Astrocyte of the cerebellum (primary cell): ENCODE measurements around the gene FCGR3A.
A peak's percentile ranks its signal among the peaks of the same experiment; 100 is the strongest.
"Not testable (repeated sequence)": the region's sequence is repeated elsewhere in the genome, so short reads cannot be mapped to it uniquely, and the experiment has no call there.

ENCODE experiments used
- DNase-seq: peaks from one replicate; pipeline ENCODE4 v3.0.0-alpha.2; 2011; ENCODE audit warnings: low read depth
- H3K4me3 ChIP-seq: 2 replicates; pipeline ENCODE4 v1.5.1; 2011; ENCODE audit warnings: mild to moderate bottlenecking, low read depth, low read length, moderate library complexity
- in situ Hi-C: cut with HindIII; loops from 2 replicates; pipeline ENCODE4 v1.10.0; 2017; ENCODE audit warnings: low sequenced_read_pairs
- TF ChIP-seq, protein P1 (sequence below): IDR thresholded peaks from 2 replicates; pipeline ENCODE4 v1.5.1; 2012; ENCODE audit warnings: low read length, low read depth, moderate library complexity, mild to moderate bottlenecking; ENCODE audit errors: missing control alignments

The FCGR3A gene

DNA sequence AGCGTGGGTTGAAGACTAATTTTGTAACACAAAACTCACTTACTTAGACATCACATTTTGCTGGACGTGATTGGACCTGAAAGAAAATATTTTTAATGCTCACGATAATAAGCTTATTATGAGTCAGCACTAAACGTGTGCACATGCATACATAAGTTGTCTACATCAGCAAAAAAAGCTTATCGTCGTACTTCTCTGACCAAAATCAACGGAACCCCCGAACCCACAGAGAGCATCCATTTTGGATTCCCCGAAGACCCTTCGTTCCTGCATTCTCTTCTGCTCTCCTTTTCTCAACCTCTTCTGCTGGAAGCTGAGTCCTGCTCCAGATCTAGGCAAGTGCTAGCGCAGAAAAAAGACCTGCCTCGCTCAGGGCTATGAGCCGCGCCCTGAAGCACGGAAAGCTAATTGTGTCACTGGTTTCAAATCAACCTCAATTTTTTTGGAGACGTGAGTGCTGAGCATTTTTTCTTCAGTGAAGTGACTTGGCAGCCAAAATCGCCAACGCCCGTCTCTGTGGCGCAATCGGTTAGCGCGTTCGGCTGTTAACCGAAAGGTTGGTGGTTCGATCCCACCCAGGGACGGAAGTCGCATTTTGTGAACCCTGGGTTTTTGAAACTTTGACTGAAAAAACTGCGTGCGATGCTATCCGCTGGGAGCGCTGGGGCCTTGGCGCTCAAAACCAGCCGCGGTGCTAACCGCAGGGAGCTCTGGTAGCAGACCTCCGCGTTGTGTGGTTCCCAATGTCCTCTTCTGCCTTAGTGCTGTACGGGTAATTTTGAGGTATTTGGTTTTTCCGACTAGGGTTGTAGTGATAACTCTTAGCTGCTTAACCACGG lies 9.7 kb downstream of the FCGR3A start:
- in situ Hi-C loops, DNase-seq: not testable (repeated sequence)
- H3K4me3 ChIP-seq, result peak overlapping the region; percentile 49

DNA sequence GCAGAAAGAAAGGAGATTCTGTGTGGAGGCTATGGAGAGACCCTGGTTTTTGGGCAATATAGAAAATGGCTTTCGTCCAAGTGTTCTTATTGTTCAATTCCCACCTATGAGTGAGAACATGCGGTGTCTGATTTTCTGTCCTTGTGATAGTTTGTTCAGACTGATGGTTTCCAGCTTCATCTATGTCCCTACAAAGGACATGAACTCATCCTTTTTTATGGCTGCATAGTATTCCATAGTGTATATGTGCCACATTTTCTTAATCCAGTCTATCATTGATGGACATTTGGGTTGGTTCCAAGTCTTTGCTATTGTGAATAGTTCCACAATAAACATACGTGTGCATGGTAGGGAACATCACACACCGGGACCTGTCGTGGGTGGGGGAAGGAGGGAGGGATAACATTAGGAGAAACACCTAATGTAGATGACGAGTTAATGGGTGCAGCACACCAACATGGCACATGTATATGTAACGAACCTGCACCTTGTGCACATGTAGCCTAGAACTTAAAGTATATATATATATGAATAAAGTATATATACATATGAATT lies 10.6 kb downstream of the FCGR3A start:
- H3K4me3 ChIP-seq, DNase-seq, in situ Hi-C loops: not testable (repeated sequence)

DNA sequence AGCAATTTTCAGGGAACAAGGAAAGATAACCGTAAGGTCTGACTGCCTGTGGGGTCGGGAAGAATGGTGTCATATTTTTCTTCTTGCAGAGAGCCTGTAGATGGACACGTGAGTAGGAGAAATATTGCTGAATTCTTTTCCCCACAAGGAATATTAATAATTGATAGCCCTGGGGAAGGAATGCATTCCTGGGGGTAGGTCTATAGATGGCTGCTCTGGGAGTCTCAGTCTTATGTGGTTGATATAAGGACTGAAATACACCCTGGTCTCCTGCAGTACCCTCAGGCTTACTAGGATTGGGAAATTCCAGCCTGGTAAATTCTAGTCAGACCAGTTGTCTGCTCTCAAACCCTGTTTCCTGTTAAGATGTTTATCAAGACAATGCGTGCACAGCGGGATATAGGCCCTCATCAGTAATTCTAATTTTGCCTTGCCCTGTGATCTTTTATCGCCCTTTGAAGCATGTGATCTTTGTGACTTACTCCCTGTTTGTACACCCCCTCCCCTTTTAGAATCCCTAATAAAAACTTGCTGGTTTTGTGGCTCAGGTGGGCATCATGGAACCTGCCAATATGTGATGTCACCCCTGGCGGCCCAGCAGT lies 12.4 kb downstream of the FCGR3A start:
- DNase-seq, H3K4me3 ChIP-seq, in situ Hi-C loops: not testable (repeated sequence)

DNA sequence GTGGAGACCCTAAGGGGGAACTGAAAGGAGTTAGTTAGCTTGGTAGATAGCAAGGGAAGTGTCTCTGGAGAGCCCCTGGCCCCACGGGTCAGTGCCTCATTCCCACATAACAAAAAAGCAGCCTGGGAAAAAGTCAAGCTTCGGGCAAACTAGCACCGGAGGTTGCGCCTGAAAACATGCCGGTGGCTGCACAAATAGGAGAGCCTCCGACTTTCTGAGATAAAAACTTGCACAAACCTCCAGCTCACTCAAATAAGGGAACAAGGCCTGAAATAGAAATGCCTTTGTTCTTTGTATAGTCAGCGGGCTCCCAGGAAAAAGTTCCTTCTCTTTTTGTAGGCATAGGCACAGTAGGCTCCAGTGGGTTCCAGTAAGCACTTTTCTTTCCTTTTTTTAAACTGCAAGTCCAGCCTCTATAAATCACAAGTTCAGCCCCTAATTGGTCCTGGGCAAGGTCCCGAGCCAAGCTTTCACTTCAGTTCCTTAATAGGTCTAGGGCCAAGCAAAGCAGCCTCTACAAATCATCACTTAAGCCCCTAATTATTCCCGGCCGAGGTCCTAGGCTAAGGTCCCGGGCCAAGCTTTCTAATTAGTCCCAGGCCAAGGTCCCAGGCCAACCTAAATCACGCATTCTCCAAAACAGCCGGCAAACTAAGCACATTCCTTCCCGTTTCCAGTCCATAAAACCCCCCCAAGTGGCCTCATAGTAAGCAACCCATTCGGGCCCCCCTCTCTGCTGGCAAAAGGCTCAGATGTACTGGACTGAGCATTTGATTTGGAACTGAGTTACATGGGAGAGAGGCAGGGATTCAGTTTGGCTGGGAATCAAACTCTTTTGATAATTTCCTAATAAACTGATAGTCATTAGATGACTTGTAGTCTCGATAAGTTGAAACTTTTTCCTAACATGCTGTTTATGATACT lies 16.7 kb downstream of the FCGR3A start:
- H3K4me3 ChIP-seq, DNase-seq, in situ Hi-C loops: not testable (repeated sequence)

DNA sequence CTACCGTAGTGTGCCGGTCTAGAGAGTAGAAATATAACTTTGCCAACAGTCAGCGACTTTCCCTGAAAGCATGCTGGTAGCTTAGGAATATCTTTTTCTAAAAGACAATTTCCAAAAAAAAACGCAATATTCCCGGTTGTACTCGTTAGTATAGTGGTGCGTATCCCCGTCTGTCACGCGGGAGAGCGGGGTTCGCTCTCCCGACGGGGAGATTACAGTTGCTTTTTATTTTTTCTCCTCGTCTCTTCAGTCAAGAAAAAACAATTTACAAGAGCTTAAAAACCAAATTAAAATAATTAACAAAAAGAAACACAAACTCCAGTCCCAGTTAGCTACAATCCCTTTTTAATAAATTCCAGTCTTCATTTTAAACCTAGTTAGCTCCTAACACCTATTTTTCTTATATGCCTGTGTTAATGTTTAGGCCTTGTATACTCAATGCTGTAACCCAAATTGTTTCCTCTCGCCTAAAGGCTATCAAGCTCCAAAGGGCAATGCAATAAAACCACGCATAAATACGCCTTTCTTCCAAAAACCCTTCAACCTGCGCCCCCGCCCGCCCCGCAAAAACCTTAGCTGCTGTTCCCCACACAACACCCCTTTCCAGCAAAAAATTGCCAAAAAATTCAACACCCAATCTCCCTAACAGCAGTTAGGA lies 17.5 kb downstream of the FCGR3A start:
- TF ChIP-seq, protein P1, sequence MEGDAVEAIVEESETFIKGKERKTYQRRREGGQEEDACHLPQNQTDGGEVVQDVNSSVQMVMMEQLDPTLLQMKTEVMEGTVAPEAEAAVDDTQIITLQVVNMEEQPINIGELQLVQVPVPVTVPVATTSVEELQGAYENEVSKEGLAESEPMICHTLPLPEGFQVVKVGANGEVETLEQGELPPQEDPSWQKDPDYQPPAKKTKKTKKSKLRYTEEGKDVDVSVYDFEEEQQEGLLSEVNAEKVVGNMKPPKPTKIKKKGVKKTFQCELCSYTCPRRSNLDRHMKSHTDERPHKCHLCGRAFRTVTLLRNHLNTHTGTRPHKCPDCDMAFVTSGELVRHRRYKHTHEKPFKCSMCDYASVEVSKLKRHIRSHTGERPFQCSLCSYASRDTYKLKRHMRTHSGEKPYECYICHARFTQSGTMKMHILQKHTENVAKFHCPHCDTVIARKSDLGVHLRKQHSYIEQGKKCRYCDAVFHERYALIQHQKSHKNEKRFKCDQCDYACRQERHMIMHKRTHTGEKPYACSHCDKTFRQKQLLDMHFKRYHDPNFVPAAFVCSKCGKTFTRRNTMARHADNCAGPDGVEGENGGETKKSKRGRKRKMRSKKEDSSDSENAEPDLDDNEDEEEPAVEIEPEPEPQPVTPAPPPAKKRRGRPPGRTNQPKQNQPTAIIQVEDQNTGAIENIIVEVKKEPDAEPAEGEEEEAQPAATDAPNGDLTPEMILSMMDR, result no peak
- no peak for DNase-seq
- in situ Hi-C loops, result no loop called here
- peak overlapping the region; percentile 56 for H3K4me3 ChIP-seq

DNA sequence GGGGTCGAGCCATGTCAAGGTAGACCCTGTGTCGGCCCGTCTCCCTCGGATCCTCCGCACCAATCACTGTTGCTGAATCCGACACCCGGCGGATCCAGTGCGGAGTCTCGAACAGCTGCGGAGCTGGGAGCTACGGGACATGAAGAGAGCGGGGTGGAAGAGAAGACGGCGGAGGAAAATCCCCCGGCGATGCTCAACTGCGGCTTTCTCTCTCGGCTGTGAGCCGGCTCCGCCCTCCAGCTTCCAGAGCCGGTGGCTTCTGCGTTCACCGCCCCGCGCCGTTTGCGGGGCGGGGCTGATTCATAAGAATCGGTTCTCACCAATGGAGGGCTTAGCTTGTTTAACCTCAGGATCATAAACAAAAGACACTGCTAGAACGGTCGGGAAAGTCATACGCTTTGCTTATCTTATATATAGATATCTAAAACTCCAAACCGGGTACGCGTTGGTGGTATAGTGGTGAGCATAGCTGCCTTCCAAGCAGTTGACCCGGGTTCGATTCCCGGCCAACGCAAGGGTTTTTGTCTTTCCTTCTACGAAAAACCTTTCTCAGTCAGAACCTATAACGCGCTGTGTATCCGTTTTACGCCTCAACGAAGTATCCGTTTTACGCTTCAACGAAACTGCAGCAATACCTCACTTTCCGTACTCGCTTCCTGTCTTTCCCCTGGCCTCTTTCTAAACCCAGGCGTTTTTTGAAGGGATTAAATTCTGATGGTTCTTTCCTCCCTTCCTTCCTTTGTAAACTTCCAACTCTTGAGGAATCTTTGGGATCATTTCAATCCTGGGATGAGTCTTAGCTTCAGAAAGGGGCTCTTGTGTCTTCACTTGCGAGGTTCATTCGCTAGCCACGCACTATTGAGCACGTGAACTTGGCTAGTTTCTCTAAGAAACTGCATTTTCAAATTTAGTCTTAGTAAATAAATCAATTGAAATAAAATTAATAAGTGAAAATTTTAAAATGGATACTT lies 18.7 kb downstream of the FCGR3A start:
- in situ Hi-C loops, result not testable (repeated sequence)
- peak; percentile 62 for DNase-seq

DNA sequence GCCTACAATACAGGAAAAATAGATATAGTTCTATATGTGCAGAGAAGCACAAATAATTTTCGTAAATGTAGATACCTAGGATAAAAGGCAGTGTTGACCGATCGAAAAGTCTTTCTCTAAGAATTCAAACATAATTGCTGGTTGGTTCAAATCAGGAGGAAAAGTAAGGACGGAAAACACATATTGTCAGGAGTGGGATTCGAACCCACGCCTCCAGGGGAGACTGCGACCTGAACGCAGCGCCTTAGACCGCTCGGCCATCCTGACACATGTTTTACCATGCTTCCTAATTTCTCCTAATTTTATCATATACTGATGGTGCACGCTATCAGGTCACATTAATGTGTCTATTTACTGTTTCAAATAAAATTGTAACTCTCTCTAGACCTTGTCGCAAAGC lies 19.5 kb downstream of the FCGR3A start:
- H3K4me3 ChIP-seq, result peak overlapping the region; percentile 56
- in situ Hi-C loops, result not testable (repeated sequence)
- DNase-seq, result peak; percentile 38

More for the DNA sequence above, 18.7 kb downstream of the FCGR3A start:
- H3K4me3 ChIP-seq, result peak overlapping the region; percentile 56

DNA sequence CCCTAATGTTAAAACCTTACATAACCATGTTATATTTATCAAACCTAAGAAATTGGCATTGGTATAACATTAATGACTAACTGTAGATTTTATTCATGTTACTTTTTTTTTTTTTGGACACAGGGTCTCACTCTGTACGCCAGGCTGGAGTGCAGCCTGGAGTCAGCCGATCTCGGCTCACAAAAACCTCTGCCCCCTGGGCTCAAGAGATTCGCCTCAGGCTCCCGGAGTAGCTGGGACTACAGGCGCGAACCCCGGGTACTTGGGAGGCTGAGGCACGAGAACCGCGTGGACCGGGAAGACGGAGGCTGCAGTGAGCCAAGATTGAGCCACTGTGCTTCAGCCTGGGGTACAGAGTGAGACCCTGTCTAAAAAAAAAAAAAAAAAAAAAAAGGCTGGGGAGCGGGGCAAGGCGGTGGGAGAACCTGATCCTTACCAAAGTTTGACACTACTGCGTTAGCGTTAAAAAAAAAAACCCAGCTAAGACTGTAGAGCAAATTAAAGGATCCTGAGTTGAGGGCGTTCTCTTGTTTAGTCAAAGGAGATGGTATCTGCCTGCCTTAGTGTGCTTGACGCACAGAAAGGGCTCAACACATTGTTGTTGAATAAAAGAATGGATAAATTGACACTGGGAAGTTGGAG lies 20.0 kb downstream of the FCGR3A start:
- DNase-seq, in situ Hi-C loops: not testable (repeated sequence)
- peak overlapping the region; percentile 56 for H3K4me3 ChIP-seq

DNA sequence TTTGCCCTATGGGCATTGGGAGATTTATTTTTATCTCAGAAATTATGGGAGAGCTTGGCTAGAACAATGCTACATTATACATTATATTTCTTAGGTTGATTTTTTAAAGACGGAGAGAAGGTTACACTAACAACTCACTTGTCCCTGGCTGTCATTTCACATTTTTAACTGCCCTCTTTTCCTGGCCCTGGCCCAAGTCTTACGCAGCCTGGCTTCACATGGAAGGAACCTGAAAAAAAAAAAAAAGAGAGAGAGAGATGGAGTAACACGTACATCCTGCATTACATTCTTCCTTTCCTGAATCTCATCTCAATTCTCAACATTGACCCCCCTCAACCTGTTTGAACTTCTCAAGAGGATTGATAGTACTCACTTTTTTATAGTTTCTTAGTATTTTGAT lies 21.1 kb downstream of the FCGR3A start:
- H3K4me3 ChIP-seq, in situ Hi-C loops, DNase-seq: not testable (repeated sequence)

DNA sequence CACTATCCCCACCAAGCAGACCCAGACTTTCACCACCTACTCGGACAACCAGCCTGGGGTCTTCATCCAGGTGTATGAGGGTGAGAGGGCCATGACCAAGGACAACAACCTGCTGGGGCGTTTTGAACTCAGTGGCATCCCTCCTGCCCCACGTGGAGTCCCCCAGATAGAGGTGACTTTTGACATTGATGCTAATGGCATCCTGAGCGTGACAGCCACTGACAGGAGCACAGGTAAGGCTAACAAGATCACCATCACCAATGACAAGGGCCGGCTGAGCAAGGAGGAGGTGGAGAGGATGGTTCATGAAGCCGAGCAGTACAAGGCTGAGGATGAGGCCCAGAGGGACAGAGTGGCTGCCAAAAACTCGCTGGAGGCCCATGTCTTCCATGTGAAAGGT lies 23.7 kb downstream of the FCGR3A start:
- DNase-seq, in situ Hi-C loops, H3K4me3 ChIP-seq: not testable (repeated sequence)

DNA sequence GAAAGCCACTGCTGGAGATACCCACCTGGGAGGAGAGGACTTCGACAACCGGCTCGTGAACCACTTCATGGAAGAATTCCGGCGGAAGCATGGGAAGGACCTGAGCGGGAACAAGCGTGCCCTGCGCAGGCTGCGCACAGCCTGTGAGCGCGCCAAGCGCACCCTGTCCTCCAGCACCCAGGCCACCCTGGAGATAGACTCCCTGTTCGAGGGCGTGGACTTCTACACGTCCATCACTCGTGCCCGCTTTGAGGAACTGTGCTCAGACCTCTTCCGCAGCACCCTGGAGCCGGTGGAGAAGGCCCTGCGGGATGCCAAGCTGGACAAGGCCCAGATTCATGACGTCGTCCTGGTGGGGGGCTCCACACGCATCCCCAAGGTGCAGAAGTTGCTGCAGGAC lies 24.3 kb downstream of the FCGR3A start:
- H3K4me3 ChIP-seq, result peak overlapping the region; percentile 56
- DNase-seq, in situ Hi-C loops: not testable (repeated sequence)

DNA sequence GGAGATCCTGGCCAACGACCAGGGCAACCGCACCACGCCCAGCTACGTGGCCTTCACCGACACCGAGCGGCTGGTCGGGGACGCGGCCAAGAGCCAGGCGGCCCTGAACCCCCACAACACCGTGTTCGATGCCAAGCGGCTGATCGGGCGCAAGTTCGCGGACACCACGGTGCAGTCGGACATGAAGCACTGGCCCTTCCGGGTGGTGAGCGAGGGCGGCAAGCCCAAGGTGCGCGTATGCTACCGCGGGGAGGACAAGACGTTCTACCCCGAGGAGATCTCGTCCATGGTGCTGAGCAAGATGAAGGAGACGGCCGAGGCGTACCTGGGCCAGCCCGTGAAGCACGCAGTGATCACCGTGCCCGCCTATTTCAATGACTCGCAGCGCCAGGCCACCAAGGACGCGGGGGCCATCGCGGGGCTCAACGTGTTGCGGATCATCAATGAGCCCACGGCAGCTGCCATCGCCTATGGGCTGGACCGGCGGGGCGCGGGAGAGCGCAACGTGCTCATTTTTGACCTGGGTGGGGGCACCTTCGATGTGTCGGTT lies 24.8 kb downstream of the FCGR3A start:
- DNase-seq, in situ Hi-C loops: not testable (repeated sequence)
- H3K4me3 ChIP-seq, result peak overlapping the region; percentile 56

DNA sequence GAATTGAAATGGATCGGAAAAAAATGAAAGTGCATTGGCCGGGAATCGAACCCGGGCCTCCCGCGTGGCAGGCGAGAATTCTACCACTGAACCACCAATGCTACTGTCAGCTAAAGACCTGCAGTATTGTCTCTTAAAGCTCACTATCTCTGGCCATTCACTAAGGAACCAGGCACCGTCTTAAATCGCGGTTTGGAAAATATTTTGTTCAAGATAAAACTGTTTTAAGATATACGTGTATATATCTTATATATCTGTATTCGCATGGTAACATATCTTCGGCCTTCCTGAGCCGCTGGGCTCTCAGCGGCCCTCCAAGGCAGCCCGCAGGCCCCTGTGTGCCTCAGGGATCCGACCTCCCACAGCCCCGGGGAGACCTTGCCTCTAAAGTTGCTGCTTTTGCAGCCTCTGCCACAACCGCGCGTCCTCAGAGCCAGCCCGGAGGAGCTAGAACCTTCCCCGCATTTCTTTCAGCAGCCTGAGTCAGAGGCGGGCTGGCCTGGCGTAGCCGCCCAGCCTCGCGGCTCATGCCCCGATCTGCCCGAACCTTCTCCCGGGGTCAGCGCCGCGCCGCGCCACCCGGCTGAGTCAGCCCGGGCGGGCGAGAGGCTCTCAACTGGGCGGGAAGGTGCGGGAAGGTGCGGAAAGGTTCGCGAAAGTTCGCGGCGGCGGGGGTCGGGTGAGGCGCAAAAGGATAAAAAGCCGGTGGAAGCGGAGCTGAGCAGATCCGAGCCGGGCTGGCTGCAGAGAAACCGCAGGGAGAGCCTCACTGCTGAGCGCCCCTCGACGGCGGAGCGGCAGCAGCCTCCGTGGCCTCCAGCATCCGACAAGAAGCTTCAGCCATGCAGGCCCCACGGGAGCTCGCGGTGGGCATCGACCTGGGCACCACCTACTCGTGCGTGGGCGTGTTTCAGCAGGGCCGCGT lies 25.5 kb downstream of the FCGR3A start, which contains the start of gene HSPA6:
TSS of gene HSPA6 (plus strand) at position 724 of the 925 bp plus-strand sequence. CDS start at position 843, 119 bp downstream.
- in situ Hi-C loops, result not testable (repeated sequence)
- peak within 1 kb of the TSS; percentile 56 for H3K4me3 ChIP-seq
- DNase-seq, result peak; percentile 52
